Astrocyte of the cerebellum (primary cell): ENCODE results near the gene SRRD.
A peak's percentile ranks its signal among the peaks of the same experiment; 100 is the strongest.

Source experiments
- DNase-seq: peaks from one replicate; pipeline ENCODE4 v3.0.0-alpha.2; 2011; ENCODE audit warnings: low read depth
- H3K4me3 ChIP-seq: 2 replicates; pipeline ENCODE4 v1.5.1; 2011; ENCODE audit warnings: mild to moderate bottlenecking, low read depth, low read length, moderate library complexity
- in situ Hi-C: cut with HindIII; loops from 2 replicates; pipeline ENCODE4 v1.10.0; 2017; ENCODE audit warnings: low sequenced_read_pairs
- TF ChIP-seq, protein P1 (sequence below): IDR thresholded peaks from 2 replicates; pipeline ENCODE4 v1.5.1; 2012; ENCODE audit warnings: low read length, low read depth, moderate library complexity, mild to moderate bottlenecking; ENCODE audit errors: missing control alignments

Gene SRRD

DNA sequence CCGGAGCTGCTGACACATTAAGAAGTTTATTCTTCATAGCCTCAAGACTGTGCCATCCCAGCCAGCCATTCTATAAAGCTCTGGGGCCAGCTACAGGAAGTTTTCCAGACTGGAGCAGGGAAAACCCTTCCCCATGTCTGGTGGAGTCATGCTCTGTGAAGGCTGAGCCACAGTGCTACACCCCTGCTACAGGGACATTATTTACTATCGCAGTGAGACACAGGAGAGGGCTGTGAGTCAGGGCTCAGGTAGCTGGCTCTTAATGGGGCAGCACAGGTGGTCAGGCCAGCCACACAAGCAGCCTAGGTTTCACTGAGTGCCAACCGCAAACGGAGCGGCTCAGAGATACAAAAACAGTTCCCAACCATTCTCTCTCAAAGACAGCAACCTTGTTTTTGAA is 12.2 kb upstream of the SRRD start:
- H3K4me3 ChIP-seq = no peak overlapping the region
- TF ChIP-seq, protein P1, sequence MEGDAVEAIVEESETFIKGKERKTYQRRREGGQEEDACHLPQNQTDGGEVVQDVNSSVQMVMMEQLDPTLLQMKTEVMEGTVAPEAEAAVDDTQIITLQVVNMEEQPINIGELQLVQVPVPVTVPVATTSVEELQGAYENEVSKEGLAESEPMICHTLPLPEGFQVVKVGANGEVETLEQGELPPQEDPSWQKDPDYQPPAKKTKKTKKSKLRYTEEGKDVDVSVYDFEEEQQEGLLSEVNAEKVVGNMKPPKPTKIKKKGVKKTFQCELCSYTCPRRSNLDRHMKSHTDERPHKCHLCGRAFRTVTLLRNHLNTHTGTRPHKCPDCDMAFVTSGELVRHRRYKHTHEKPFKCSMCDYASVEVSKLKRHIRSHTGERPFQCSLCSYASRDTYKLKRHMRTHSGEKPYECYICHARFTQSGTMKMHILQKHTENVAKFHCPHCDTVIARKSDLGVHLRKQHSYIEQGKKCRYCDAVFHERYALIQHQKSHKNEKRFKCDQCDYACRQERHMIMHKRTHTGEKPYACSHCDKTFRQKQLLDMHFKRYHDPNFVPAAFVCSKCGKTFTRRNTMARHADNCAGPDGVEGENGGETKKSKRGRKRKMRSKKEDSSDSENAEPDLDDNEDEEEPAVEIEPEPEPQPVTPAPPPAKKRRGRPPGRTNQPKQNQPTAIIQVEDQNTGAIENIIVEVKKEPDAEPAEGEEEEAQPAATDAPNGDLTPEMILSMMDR = no peak
- no peak for DNase-seq
- in situ Hi-C loops = no loop called here

DNA sequence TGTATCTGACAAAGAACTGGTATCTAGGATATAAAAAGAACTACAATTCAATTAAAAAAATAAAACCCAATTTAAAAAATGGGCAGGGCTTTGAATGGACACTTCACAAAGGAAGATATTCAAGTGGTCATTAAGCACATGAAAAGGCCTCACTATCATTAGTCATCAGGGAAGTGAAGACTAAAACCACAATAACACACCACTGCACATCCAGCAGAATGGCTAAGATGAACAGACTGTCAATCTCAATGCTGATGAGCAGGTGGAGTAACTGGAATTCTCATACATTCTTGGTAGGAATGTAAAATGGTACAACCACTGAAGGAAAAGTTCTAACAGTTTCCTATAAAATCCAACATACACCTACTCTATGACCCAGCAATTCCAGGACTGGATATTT is 9.0 kb upstream of the SRRD start:
- DNase-seq = no peak
- TF ChIP-seq, protein P1 = no peak
- in situ Hi-C loops = no loop called here
- H3K4me3 ChIP-seq = no peak overlapping the region

DNA sequence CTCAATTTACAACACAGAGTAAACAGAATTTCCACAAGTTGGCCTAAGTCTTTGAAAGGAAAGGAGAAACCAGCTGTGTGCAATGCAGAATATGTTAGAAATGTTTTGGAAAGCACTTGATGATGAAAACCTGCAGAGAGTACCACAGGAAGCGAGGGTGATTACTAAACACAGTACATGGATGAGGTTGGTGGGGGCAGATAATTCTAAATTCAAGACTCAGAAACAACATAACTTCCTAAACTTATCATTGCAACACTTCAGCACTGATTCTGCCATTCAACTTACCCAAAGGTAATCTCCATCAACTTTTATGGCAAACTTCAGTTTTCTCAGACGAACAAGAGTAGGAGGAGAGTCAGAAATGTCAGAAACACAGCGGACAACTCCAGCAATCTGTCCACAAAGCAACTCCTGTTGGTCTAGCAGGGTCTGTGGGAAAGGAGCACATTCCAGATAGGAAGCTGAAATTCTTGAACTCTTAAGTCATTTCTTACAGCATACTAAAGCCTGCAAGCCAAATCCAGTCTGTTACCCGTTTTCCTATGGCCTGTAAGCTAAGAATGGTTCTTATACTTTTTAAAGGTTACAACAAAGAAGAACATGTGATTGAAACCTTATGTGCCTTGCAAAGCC is 6.9 kb upstream of the SRRD start:
- DNase-seq = peak; percentile 67
- in situ Hi-C loops = no loop called here
- H3K4me3 ChIP-seq = no peak overlapping the region
- TF ChIP-seq, protein P1 = no peak

DNA sequence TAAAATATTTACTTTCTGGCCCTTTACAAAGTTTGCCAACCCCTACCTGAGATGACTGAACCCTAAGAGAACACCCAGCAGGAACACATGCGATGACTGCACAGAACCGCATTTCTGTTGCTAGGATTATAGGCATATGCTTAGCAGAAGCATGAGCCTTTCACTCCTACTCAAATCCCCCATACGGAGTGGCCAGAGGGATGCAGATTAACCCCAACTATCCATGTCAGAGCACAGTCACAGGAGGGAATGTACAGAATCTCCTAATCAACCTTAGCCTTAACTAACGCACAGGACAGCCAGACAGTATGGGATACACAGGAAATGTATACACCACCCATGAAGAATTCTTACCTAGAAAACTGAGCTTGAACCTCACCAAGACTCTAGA is 6.3 kb upstream of the SRRD start:
- H3K4me3 ChIP-seq = no peak overlapping the region
- TF ChIP-seq, protein P1 = no peak
- DNase-seq = no peak
- in situ Hi-C loops = no loop called here

DNA sequence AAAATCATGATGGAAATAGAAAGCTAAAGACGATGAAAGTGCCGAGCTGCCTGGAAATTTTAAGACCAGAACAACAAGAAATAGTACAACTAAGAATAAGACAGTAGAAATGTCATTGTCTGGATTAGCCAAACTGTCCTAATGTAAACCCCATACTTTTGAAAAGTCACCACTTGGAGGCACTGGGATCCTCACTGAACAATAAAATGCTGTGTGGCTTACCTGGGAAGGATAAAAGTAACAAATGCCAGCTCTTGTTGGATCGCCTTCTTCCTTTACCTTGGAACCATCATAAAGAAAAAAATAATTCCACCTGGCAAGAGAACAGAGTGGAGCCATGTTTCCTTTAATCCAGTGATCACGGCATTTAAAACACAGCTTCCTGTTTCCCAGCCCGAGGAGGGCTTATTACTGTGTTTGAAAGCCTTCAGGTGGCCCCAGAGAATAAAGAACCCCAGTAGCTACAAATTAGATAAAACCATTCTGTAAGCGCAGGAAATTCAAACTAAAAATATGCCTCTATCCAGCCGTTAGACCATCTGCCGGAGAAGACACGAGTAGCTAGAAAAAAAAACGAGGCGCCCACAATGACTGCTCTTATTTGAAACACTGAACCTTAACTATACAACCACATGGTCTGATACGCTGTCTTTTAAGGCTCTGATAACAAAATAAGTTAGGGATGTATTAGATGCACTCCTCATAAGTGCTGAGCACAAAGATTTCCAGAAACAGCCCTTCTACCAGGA is 4.5 kb upstream of the SRRD start:
- no peak for DNase-seq
- TF ChIP-seq, protein P1 = no peak
- no peak overlapping the region for H3K4me3 ChIP-seq
- in situ Hi-C loops = no loop called here

DNA sequence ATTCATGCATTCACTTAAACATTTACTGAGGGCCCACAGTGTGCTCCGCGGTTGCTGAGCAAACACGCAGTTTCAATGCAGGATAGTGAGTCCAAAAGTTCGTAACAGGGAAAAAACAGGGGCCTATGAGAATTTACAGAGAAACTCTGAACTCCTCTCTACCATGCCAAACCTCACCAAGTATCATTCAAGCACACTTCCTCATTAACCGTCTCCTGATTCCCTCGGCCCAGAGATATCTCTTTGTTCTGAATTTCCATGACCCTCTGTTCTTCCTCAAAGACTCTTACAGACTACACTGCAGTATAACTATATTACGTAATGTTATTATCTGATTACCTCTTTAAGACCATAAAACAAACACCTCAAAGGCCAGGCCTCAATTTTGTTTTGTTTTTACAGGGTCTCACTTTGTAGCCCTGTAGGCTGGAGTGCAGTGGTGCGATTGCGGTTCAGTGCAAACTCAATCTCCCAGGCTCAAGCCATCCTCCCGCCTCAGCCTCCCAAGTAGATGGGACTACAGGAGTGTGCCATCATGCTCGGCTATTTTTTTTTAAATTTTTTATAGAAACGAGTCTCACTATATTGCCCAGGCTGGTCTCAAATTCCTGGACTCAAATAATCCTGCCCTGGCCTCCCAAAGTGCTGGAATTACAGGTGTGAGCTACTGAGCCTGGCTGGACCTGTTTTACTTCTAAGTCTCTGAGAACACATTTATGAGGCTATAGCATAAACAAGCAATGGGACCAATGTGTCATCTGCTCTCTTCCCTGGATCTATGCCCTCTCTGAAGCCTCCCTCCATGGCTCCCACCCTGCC is 3.7 kb upstream of the SRRD start:
- DNase-seq = no peak
- H3K4me3 ChIP-seq = no peak overlapping the region
- in situ Hi-C loops = no loop called here
- TF ChIP-seq, protein P1 = no peak
